Natural killer cell (primary cell): ENCODE data around the gene PLA2G6. TPM values are rescaled to one million over a fixed set of nuclear protein-coding genes. Genes with fewer than 3 reads are reported as not detected.

Experiments used
- ATAC-seq, 3 donors: fragments of 150-1000 bp in 2 of 3; fragments of 200-7000 bp in 1 of 3; cut with Tn5 transposase; 1 replicate in 1 of 3; 2 replicates in 2 of 3; pipeline ENCODE4 v1.10.0; 2021; ENCODE audit warnings: mild to moderate bottlenecking in 2 of 3, moderate library complexity in 2 of 3
- DNase-seq, 2 donors: peaks; one replicate each; pipeline versions ENCODE4 v3.0.0 to v3.0.0-alpha.2; 2013 to 2021; ENCODE audit warnings: mixed read lengths in 1 of 2
- H3K27ac ChIP-seq: one replicate; pipeline ENCODE4 v1.5.1; 2013; ENCODE audit warnings: mild to moderate bottlenecking, low read length
- H3K27me3 ChIP-seq: one replicate; pipeline ENCODE4 v1.6.1; 2013; ENCODE audit warnings: low read length; ENCODE audit not compliant: control insufficient read depth, insufficient read depth
- H3K36me3 ChIP-seq: one replicate; pipeline ENCODE4 v1.6.1; 2013; ENCODE audit warnings: low read length; ENCODE audit not compliant: control insufficient read depth, insufficient read depth
- H3K4me1 ChIP-seq: one replicate; pipeline ENCODE4 v1.6.1; 2013; ENCODE audit warnings: low read length; ENCODE audit not compliant: control insufficient read depth, insufficient read depth
- H3K4me3 ChIP-seq: one replicate; pipeline ENCODE4 v1.5.1; 2013; ENCODE audit warnings: low read length
- H3K9me3 ChIP-seq: one replicate; pipeline ENCODE4 v1.6.1; 2013; ENCODE audit warnings: low read length; ENCODE audit not compliant: control insufficient read depth, insufficient read depth
- H3K27ac Mint-ChIP-seq, 2 donors: one replicate each; pipeline ENCODE4 v1.8.0; 2022; ENCODE audit warnings: mild to moderate bottlenecking in 2 of 2, mixed read lengths in 2 of 2, moderate library complexity in 1 of 2
- H3K27me3 Mint-ChIP-seq, 2 donors: one replicate each; pipeline ENCODE4 v1.8.0; 2022; ENCODE audit warnings: low read depth in 2 of 2, mixed read lengths in 2 of 2
- H3K36me3 Mint-ChIP-seq: one replicate; pipeline ENCODE4 v1.8.0; 2022; ENCODE audit warnings: mixed read lengths
- H3K4me1 Mint-ChIP-seq, 2 donors: one replicate each; pipeline ENCODE4 v1.8.0; 2022; ENCODE audit warnings: mixed read lengths in 2 of 2
- H3K4me3 Mint-ChIP-seq: one replicate; pipeline ENCODE4 v1.8.0; 2022; ENCODE audit warnings: mild to moderate bottlenecking, moderate library complexity, mixed read lengths
- H3K9me3 Mint-ChIP-seq, 2 donors: one replicate each; pipeline ENCODE4 v1.8.0; 2022; ENCODE audit warnings: mixed read lengths in 2 of 2
- WGBS: methylation state at CpG from one replicate; pipeline ENCODE4 v1.1.7; 2013; ENCODE audit warnings: missing lambda C conversion rate; ENCODE audit not compliant: insufficient coverage; 5-methylcytosine and 5-hydroxymethylcytosine counted together
- intact Hi-C: fragments of 100-400 bp; cut with micrococcal nuclease; formaldehyde crosslinking; loops from one replicate; pipeline ENCODE4 v1.14.2; 2022
- total RNA-seq, 4 donors: library from RNA; stranded (reverse); fragments of 120-200 nt in 1 of 4; gene quantifications; one replicate each; pipeline versions ENCODE4 v1.2.3 to v1.2.4, GENCODE V29; 2013 to 2022
- TF ChIP-seq, protein P1 (sequence below): fragments of 200-600 bp; IDR thresholded peaks from one replicate; pipeline ENCODE4 v1.8.0; 2022; ENCODE audit warnings: antibody characterized with exemption

PLA2G6 gene
- total RNA-seq, 3 donors from 2014 or later (not counting 1 experiment from before 2014, with no cell fraction given) = 137 to 167 (median 145) TPM

DNA sequence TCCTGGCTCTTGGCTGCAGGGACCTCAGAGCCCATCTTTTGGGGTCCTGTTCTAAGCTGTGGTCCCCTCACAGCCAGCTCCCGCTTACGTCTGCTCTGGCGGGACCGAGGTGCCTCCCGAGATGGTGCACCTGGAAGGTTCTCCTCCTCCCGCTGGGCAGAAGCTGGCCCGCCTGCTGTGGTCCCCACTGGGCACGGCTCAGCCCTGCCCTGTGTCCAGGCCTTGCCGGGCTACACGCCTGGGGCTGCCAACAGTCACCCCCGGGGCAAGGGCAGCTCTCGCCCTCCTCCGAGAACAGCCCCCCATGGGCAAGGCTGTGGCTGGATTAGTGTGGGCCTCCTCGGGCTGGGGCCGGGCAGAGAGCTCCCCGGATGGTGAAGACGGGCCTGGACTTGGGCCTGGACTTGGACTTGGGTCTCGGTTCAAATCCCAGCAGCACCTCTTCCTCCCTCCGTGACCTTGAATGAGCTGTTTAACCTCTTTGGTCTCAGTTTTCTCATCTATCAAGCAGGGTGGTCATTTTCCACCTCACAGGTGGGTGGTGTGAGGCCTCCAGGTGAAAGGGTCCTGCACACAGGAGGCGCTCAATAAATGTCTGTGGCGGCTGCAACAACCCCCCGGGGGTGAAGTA is 72.1 kb downstream of the PLA2G6 start:
- H3K4me1 ChIP-seq = peaks cover 21% of the 10 kb centered on the region
- Mint-ChIP-seq H3K4me1 (peaks cover 25 to 45% of the 10 kb centered on the region in 2 donors), H3K4me3 (peak overlapping the region; percentile 84), H3K27me3 (no peaks in the 10 kb centered on the region), H3K36me3 (no peaks in the 10 kb centered on the region), H3K9me3 (peaks cover 0 to 3% of the 10 kb centered on the region in 2 donors), H3K27ac (peak overlapping the region; percentile 89 to 93)
- H3K4me3 ChIP-seq = no peak overlapping the region
- no peaks in the 10 kb centered on the region for H3K27me3 ChIP-seq
- 95% methylated on average over 22 of the region's 22 CpGs for WGBS
- H3K27ac ChIP-seq = peak overlapping the region; percentile 3
- intact Hi-C loops = no loop called here
- ATAC-seq (peak in 2 of 3 donors; percentile 22 to 23), DNase-seq (peak in 1 of 2 donors; percentile 38)
- H3K36me3 ChIP-seq = peaks cover 18% of the 10 kb centered on the region
- TF ChIP-seq, protein P1, sequence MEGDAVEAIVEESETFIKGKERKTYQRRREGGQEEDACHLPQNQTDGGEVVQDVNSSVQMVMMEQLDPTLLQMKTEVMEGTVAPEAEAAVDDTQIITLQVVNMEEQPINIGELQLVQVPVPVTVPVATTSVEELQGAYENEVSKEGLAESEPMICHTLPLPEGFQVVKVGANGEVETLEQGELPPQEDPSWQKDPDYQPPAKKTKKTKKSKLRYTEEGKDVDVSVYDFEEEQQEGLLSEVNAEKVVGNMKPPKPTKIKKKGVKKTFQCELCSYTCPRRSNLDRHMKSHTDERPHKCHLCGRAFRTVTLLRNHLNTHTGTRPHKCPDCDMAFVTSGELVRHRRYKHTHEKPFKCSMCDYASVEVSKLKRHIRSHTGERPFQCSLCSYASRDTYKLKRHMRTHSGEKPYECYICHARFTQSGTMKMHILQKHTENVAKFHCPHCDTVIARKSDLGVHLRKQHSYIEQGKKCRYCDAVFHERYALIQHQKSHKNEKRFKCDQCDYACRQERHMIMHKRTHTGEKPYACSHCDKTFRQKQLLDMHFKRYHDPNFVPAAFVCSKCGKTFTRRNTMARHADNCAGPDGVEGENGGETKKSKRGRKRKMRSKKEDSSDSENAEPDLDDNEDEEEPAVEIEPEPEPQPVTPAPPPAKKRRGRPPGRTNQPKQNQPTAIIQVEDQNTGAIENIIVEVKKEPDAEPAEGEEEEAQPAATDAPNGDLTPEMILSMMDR = no peak
- peaks cover 5% of the 10 kb centered on the region for H3K9me3 ChIP-seq

DNA sequence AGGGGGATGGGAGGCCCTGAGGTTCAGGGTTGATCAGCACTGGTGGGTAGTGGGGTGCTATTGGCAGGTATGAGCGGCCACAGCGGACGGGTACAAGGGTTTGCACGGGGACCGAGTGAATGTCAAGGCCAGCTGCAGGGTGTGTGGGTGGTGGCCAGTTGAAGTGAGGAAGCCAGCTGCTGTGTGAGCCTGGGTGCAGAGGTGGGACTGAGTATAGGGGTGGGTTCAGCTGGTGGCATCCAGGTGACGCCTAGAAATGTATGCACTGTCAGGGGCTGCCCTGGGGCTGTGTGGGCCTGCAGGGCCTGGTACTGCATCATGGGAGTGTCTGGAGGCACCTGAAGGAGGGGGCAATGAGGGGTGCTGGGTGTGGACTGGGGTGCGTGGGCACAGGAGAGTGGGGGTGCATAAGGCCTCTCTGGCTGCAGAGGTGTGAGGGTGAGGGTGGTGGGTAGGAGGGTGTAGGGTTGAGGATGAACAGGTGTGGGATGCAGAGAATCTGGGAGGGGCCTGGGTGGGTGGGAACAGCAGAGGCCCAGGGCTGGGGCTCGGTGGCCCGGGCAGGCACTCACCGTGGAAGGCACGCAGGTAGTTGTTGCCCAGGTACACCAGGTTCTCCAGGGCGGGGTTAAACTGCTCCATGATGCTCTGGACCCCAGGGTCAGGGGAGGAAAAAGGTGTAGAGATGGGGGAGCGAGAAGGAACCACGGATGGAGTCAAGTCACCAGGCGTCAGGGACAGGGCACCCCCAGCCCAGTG is 72.9 kb downstream of the PLA2G6 start:
- peak overlapping the region; percentile 14 for H3K4me3 Mint-ChIP-seq
- Histone ChIP-seq H3K36me3 (peaks cover 18% of the 10 kb centered on the region), H3K9me3 (peaks cover 5% of the 10 kb centered on the region), H3K4me1 (peaks cover 23% of the 10 kb centered on the region), H3K27ac (no peak overlapping the region), H3K4me3 (no peak overlapping the region), H3K27me3 (no peaks in the 10 kb centered on the region)
- WGBS = 93% methylated on average over 15 of the region's 15 CpGs
- intact Hi-C loops = no loop called here
- DNase-seq = peak in 1 of 2 donors; percentile 16
- ATAC-seq = peak; percentile 20 to 32 (median 31)
- H3K27ac Mint-ChIP-seq = peak overlapping the region; percentile 56 to 93
- peaks cover 0 to 6% of the 10 kb centered on the region in 2 donors for H3K9me3 Mint-ChIP-seq
- H3K4me1 Mint-ChIP-seq = peaks cover 28 to 47% of the 10 kb centered on the region in 2 donors
- no peaks in the 10 kb centered on the region for H3K27me3 Mint-ChIP-seq
- H3K36me3 Mint-ChIP-seq = no peaks in the 10 kb centered on the region
- TF ChIP-seq, protein P1 = no peak

DNA sequence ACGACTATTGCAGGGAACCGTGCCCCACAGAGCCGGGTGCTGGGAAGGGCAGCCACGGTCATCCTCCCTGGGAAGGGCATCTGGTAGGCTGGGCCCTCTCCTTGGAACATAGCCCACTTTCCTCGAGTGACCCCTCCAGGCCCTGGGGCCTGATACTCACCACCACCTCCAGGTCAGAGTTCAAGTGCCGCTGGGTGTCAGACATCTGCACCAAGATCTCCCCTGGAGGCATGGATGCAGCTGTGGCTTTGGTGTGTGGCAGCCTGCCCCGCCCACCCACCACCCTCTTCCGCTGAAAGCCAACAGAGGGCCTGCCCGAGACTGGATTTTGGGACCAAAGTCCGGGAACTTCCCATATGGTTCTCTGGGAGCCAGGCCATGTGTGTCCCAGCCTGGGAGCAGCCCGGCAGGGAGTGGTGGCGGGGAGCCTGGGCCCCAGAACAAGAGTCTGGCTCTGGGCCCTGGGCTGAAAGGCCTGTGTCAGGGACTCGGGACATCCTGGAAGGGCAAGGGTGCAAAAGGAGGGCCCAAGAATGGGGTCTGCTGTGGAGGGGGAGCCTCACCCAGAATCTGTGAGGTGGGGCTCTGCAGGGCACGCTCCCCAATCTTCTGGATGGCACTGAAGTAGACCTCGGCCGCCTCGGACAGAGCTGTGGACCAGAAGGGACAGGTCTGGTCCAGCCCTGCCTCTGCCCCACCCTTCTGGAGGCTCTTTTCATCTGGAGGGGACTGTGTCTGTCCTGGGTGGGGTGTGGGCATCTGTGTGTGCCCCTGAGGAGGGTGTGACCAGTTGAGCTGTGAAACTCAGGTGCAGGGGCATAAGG is 73.7 kb downstream of the PLA2G6 start:
- TF ChIP-seq, protein P1 = no peak
- H3K4me1 ChIP-seq = peaks cover 23% of the 10 kb centered on the region
- H3K27me3 Mint-ChIP-seq = no peaks in the 10 kb centered on the region
- DNase-seq (no peak), ATAC-seq (no peak)
- no peaks in the 10 kb centered on the region for H3K36me3 Mint-ChIP-seq
- H3K27ac ChIP-seq = no peak overlapping the region
- intact Hi-C loops = no loop called here
- H3K4me3 Mint-ChIP-seq = peak overlapping the region; percentile 14
- WGBS = 94% methylated on average over 17 of the region's 17 CpGs
- peaks cover 5% of the 10 kb centered on the region for H3K9me3 ChIP-seq
- no peaks in the 10 kb centered on the region for H3K27me3 ChIP-seq
- peaks cover 12% of the 10 kb centered on the region for H3K36me3 ChIP-seq
- H3K27ac Mint-ChIP-seq = peak overlapping the region; percentile 56 to 93
- H3K9me3 Mint-ChIP-seq = peaks cover 0 to 6% of the 10 kb centered on the region in 2 donors
- peaks cover 28 to 51% of the 10 kb centered on the region in 2 donors for H3K4me1 Mint-ChIP-seq
- H3K4me3 ChIP-seq = no peak overlapping the region
